Activated T-cell treated with anti-CD3 and anti-CD28 coated beads, Interleukin-2, amount 50 U/mL, for 72 hours (primary cell): Measurements from ENCODE around the gene CDK17. TPM values are rescaled to one million over a fixed set of nuclear protein-coding genes. Genes with fewer than 3 reads are reported as not detected.

Experiments
- ATAC-seq, 2 donors: fragments of 150-1000 bp; cut with Tn5 transposase; replicated peaks in 1 of 2; 2 replicates each; pipeline ENCODE4 v1.10.0; 2021; ENCODE audit warnings: moderate library complexity in 2 of 2, mild to moderate bottlenecking in 1 of 2
- DNase-seq, 2 donors: peaks; one replicate each; pipeline ENCODE4 v3.0.0; 2021 to 2022; ENCODE audit warnings: mixed read lengths in 1 of 2
- H3K27ac Mint-ChIP-seq: one replicate; pipeline ENCODE4 v1.8.0; 2022; ENCODE audit warnings: mild to moderate bottlenecking, moderate library complexity, mixed read lengths
- H3K27me3 Mint-ChIP-seq: one replicate; pipeline ENCODE4 v1.8.0; 2022; ENCODE audit warnings: low read depth, mixed read lengths
- H3K36me3 Mint-ChIP-seq, 2 donors: one replicate each; pipeline ENCODE4 v1.8.0; 2022; ENCODE audit warnings: mixed read lengths in 2 of 2, mild to moderate bottlenecking in 1 of 2; ENCODE audit not compliant: insufficient read depth in 2 of 2
- H3K4me1 Mint-ChIP-seq: one replicate; pipeline ENCODE4 v1.8.0; 2022; ENCODE audit warnings: low read depth, mixed read lengths
- H3K4me3 Mint-ChIP-seq, 2 donors: one replicate each; pipeline ENCODE4 v1.8.0; 2022; ENCODE audit warnings: mild to moderate bottlenecking in 2 of 2, mixed read lengths in 2 of 2, moderate library complexity in 2 of 2
- H3K9me3 Mint-ChIP-seq, 2 donors: one replicate each; pipeline ENCODE4 v1.8.0; 2022; ENCODE audit warnings: mixed read lengths in 2 of 2
- total RNA-seq, 2 donors: library from RNA; stranded (reverse); gene quantifications; one replicate each; pipeline ENCODE4 v1.2.3, GENCODE V29; 2022

CDK17 gene
- total RNA-seq, 2 donors from 2014 or later = 54.4 to 61.9 TPM

DNA sequence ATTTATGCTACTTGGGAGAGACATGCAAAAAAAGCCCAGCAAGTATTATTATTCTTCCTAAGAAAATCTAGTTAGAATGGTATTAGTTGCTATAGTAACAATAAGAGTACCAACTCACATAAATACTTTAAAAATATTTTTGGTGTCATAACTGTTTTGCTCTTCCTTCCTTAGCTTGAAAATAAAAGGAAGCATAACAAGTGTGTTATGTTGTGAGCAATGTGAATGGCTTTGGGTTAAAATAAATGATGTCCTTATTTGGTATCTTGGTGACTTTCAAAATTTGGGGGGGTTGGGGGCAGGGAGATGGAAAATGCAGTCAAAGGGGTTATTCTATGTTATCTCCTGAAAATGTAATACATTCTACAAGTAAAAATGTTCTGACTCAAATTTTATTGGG is 115.1 kb downstream of the CDK17 start:
- H3K36me3 Mint-ChIP-seq = peaks cover 12 to 37% of the 10 kb centered on the region in 2 donors
- peak overlapping the region; percentile 38 for H3K27ac Mint-ChIP-seq
- DNase-seq (no peak), ATAC-seq (no peak)
- H3K4me3 Mint-ChIP-seq = no peak overlapping the region
- H3K4me1 Mint-ChIP-seq = peaks cover 5% of the 10 kb centered on the region
- no peaks in the 10 kb centered on the region for H3K9me3 Mint-ChIP-seq
- no peaks in the 10 kb centered on the region for H3K27me3 Mint-ChIP-seq

DNA sequence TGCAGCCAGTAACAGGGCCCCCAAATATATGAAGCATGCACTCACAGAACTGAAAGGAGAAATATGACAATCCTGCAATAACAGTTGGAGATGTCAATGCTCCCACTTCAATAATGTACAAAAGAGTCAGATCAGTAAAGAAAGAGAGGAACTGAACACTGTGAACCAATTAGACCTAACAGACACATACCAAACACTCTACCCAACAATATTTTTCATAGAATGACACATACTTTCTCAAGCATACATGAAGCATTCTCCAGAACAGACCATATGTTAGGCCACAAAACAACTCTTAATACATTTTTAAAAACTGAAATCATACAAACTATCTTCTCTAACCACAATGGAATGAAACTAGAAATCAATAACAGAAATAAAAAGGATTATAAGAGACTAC is 125.9 kb downstream of the CDK17 start:
- H3K4me1 Mint-ChIP-seq = peaks cover 27% of the 10 kb centered on the region
- DNase-seq (no peak), ATAC-seq (peak; percentile 64 to 72)
- peaks cover 6 to 11% of the 10 kb centered on the region in 2 donors for H3K36me3 Mint-ChIP-seq
- H3K27me3 Mint-ChIP-seq = no peaks in the 10 kb centered on the region
- H3K4me3 Mint-ChIP-seq = no peak overlapping the region
- peak overlapping the region; percentile 17 for H3K27ac Mint-ChIP-seq
- H3K9me3 Mint-ChIP-seq = no peaks in the 10 kb centered on the region

- no peak overlapping the region for H3K4me3 Mint-ChIP-seq
- ATAC-seq (peak; percentile 66 to 78), DNase-seq (no peak)
- H3K27me3 Mint-ChIP-seq = no peaks in the 10 kb centered on the region
- peaks cover 27% of the 10 kb centered on the region for H3K4me1 Mint-ChIP-seq
- peaks cover 6 to 19% of the 10 kb centered on the region in 2 donors for H3K36me3 Mint-ChIP-seq
- H3K9me3 Mint-ChIP-seq = no peaks in the 10 kb centered on the region
- H3K27ac Mint-ChIP-seq = peak overlapping the region; percentile 83
Measured at GRCh38 chr12:96271469-96272199, 128.6 kb downstream of the CDK17 start.

- H3K36me3 Mint-ChIP-seq = peaks cover 7 to 24% of the 10 kb centered on the region in 2 donors
- no peaks in the 10 kb centered on the region for H3K27me3 Mint-ChIP-seq
- ATAC-seq (peak in 1 of 2 donors; percentile 78), DNase-seq (no peak)
- H3K4me1 Mint-ChIP-seq = no peaks in the 10 kb centered on the region
- no peak overlapping the region for H3K27ac Mint-ChIP-seq
- no peaks in the 10 kb centered on the region for H3K9me3 Mint-ChIP-seq
- H3K4me3 Mint-ChIP-seq = no peak overlapping the region
Measured at GRCh38 chr12:96266238-96266637, 134.0 kb downstream of the CDK17 start.

DNA sequence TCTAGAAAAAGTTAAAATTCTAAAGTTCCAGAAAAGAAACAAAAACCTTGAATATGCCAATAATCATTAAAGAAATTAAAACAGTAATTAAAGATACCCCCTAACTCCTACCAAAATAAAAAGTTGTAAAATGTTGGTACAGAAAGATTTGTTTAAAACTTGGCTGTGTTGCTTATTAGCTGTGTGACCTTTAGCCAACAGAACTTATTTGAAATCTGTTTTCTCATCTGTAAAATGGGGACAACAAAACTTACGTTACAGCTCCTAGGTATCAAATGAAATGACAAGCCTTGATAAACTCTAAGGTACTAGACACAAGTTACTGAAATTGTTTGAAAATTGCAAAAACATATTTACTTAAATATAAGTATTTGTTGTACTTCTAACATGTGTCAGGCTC is 134.4 kb downstream of the CDK17 start:
- Mint-ChIP-seq H3K4me1 (no peaks in the 10 kb centered on the region), H3K36me3 (peaks cover 10 to 28% of the 10 kb centered on the region in 2 donors), H3K9me3 (no peaks in the 10 kb centered on the region), H3K4me3 (no peak overlapping the region), H3K27me3 (no peaks in the 10 kb centered on the region), H3K27ac (no peak overlapping the region)
- ATAC-seq = no peak
- no peak for DNase-seq

- no peaks in the 10 kb centered on the region for H3K9me3 Mint-ChIP-seq
- H3K27ac Mint-ChIP-seq = peak overlapping the region; percentile 44
- DNase-seq = no peak
- ATAC-seq = no peak
- H3K4me1 Mint-ChIP-seq = no peaks in the 10 kb centered on the region
- peaks cover 13 to 33% of the 10 kb centered on the region in 2 donors for H3K36me3 Mint-ChIP-seq
- H3K27me3 Mint-ChIP-seq = no peaks in the 10 kb centered on the region
- H3K4me3 Mint-ChIP-seq = no peak overlapping the region
Measured at GRCh38 chr12:96265400-96265799, 134.8 kb downstream of the CDK17 start.

DNA sequence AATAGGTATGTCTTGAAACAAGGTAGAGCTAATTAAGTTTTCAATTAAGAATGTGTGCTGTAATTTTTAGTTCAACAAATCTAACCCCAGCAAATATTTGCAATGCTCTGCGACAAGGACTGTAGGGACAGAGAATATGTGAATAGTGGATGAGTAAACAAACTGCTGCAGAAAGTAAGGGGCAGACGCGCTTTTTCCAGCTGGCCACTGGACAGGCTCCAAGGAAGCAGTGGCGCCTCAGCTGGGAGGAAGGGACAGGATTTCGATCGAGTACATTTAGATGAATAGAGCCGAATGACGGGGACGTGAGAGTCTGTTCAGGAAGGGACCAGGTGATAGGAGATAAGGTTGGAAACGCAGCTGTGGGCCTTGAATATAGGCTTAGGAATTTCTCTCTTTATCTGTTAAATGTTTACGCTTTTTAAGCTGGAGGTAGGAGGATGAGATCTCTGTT is 136.8 kb downstream of the CDK17 start:
- DNase-seq (no peak), ATAC-seq (no peak)
- no peak overlapping the region for H3K4me3 Mint-ChIP-seq
- no peaks in the 10 kb centered on the region for H3K9me3 Mint-ChIP-seq
- no peaks in the 10 kb centered on the region for H3K4me1 Mint-ChIP-seq
- H3K36me3 Mint-ChIP-seq = peaks cover 13 to 33% of the 10 kb centered on the region in 2 donors
- no peaks in the 10 kb centered on the region for H3K27me3 Mint-ChIP-seq
- peak overlapping the region; percentile 13 for H3K27ac Mint-ChIP-seq

DNA sequence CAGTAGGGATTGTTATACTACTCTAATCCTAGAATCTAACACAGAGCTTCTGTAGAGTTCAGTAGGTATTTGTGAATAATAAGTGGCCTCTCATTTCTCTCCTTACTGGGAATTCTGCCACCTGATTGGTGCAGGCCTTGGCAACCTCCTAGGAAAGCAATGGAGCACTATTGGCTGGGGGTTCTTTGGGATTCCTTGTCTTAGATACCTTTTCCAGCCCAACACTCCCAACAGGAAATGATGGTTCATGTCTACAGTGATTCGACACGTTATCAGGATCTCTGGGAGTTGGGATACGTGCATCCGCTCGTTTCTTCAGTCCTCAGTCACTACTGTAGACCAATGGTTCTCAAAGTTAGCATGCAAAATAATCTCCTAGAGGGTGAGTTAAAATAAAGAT is 138.7 kb downstream of the CDK17 start:
- Mint-ChIP-seq H3K4me3 (no peak overlapping the region), H3K4me1 (no peaks in the 10 kb centered on the region), H3K36me3 (peaks cover 13 to 26% of the 10 kb centered on the region in 2 donors), H3K27ac (no peak overlapping the region), H3K9me3 (no peaks in the 10 kb centered on the region), H3K27me3 (no peaks in the 10 kb centered on the region)
- ATAC-seq (no peak), DNase-seq (no peak)

DNA sequence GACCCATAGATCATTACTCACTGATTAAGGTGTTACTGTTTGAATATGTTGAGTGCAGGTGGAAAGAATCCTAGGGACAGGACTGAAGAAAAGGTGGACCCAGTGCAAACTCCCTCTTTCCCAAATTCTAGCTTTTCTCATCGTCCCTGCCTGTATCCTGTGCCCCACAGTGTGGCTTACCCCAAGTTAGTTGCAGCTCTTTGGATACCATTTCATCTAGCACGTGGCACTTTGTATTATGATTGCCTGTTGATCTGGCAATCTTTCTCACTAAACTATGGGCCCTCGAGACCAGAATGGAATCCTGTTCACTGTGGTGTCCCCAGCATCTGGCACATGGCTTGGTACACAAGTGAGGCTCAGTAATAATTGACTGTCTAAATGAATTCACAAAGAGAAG is 139.6 kb downstream of the CDK17 start:
- Mint-ChIP-seq H3K4me1 (no peaks in the 10 kb centered on the region), H3K36me3 (peaks cover 13 to 26% of the 10 kb centered on the region in 2 donors), H3K9me3 (no peaks in the 10 kb centered on the region), H3K27ac (peak overlapping the region; percentile 76), H3K4me3 (no peak overlapping the region), H3K27me3 (no peaks in the 10 kb centered on the region)
- no peak for DNase-seq
- no peak for ATAC-seq

- DNase-seq = no peak
- no peak for ATAC-seq
- Mint-ChIP-seq H3K27ac (no peak overlapping the region), H3K36me3 (peaks cover 13 to 27% of the 10 kb centered on the region in 2 donors), H3K9me3 (no peaks in the 10 kb centered on the region), H3K27me3 (no peaks in the 10 kb centered on the region), H3K4me1 (no peaks in the 10 kb centered on the region), H3K4me3 (no peak overlapping the region)
Measured at GRCh38 chr12:96260231-96260630, 140.0 kb downstream of the CDK17 start.

- peak; percentile 61 to 69 for ATAC-seq
- Mint-ChIP-seq H3K36me3 (peaks cover 6 to 21% of the 10 kb centered on the region in 2 donors), H3K9me3 (no peaks in the 10 kb centered on the region), H3K27ac (no peak overlapping the region), H3K27me3 (no peaks in the 10 kb centered on the region), H3K4me1 (peaks cover 6% of the 10 kb centered on the region), H3K4me3 (no peak overlapping the region)
- DNase-seq = peak; percentile 30 to 35
Measured at GRCh38 chr12:96258104-96258961, 141.9 kb downstream of the CDK17 start.

GRCh38 chr12:96257550-96258103 is 142.6 kb downstream of the CDK17 start:
- Mint-ChIP-seq H3K4me3 (no peak overlapping the region), H3K27ac (no peak overlapping the region), H3K27me3 (no peaks in the 10 kb centered on the region), H3K9me3 (no peaks in the 10 kb centered on the region), H3K36me3 (peaks cover 6 to 23% of the 10 kb centered on the region in 2 donors), H3K4me1 (peaks cover 6% of the 10 kb centered on the region)
- DNase-seq = no peak
- ATAC-seq = no peak
